Omental fat pad (tissue), 4 donors: ENCODE results near the gene A2ML1. TPM values are rescaled to one million over a fixed set of nuclear protein-coding genes. Genes with fewer than 3 reads are reported as not detected.
"Not testable (repeated sequence)": the region's sequence is repeated elsewhere in the genome, so short reads cannot be mapped to it uniquely, and the experiment has no call there.

Experiments
- ATAC-seq: fragments of 150-250 bp; one replicate; pipeline ENCODE4 v1.9.1; 2016; ENCODE audit warnings: mild to moderate bottlenecking, moderate library complexity; ENCODE audit not compliant: low FRiP score
- DNase-seq: peaks from one replicate; pipeline ENCODE4 v3.0.0-alpha.2; 2019; ENCODE audit warnings: low spot score
- CTCF ChIP-seq, 3 donors: fragments of 450-650 bp; IDR thresholded peaks; one replicate each; pipeline ENCODE4 v1.5.1; 2016 to 2017; ENCODE audit warnings: antibody characterized with exemption in 3 of 3, mild to moderate bottlenecking in 3 of 3, moderate library complexity in 2 of 3
- total RNA-seq, 4 donors: library from RNA; depleted of rRNA; stranded (reverse); fragments of >200 nt; gene quantifications; one replicate each; pipeline ENCODE4 v1.1.0, GENCODE V29; 2016

The A2ML1 gene
- total RNA-seq, 4 donors from 2014 or later = not detected

DNA sequence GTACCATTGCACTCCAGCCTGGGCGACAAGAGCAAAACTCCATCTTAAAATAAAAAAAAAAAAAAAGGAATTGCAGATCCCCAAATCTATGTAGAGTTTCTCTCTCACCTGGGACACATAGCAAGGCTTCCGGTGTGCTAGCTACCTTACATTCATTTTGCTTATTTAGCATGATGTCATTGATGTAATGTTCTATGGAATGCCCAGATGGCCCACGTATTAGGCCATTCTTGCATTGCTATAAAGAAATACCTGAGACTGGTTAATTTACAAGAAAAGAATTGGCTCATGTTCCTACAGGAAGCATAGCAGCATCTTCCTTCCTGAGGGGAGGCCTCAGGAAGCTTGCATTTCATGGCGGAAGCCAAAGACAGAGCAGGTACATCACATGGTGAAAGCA lies 36.9 kb upstream of the A2ML1 start:
- no peak for TF ChIP-seq CTCF (IDR thresholded peaks at IDR 0.05)
- DNase-seq (no peak), ATAC-seq (no peak)

- ATAC-seq, DNase-seq: not testable (repeated sequence)
These were observed 35.2 kb upstream of the A2ML1 start for GRCh38 chr12:8787206-8787605.

- not testable (repeated sequence) for ATAC-seq, DNase-seq
These were observed 33.7 kb upstream of the A2ML1 start for GRCh38 chr12:8788706-8789105.

DNA sequence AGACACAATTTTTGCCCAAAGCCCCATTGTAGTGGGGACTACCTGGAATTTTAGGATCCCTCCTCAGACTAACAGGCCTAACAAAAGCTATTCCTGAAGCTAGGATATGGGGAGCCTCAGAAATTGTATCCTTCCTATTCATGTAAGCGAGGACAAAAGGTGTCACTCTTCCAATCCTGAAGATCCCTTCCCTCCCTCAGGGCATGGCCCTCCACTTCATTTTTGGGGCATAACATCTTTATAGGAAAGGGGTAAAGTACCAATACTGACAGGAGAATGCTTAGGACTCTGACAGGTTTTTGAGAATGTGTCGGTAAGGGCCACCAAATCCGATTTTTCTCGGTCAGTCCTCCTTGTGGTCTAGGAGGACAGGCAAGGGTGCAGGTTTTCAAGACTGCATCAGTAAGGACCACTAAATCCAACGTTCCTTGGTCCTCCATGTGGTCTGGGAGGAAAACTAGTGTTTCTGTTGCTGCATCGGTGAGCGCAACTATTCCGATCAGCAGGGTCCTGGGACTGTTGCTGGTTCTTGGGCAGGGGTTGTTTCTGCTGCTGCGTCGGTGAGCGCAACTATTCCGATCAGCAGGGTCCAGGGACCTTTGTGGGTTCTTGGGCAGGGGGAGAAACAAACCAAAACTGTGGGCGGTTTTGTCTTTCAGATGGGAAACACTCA lies 32.9 kb upstream of the A2ML1 start:
- not testable (repeated sequence) for DNase-seq, ATAC-seq

DNA sequence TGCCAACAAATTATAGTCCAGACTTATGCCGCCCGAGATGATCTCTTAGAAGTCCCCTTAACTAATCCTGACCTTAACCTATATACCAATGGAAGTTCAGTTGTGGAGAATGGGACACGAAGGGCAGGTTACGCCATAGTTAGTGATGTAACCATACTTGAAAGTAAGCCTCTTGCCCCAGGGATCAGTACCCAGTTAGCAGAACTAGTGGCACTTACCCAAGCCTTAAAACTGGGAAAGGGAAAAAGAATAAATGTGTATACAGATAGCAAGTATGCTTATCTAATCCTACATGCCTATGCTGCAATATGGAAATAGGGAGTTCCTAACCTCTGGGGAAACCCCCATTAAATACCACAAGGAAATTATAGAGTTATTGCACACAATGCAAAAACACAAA lies 29.2 kb upstream of the A2ML1 start:
- DNase-seq, ATAC-seq: not testable (repeated sequence)

- not testable (repeated sequence) for ATAC-seq, DNase-seq
These were observed 27.8 kb upstream of the A2ML1 start for GRCh38 chr12:8794611-8795010.

- no peak for TF ChIP-seq CTCF (IDR thresholded peaks at IDR 0.05)
- ATAC-seq (no peak), DNase-seq (no peak)
These were observed 25.4 kb upstream of the A2ML1 start for GRCh38 chr12:8796831-8797626.

GRCh38 chr12:8801213-8801612 lies 21.2 kb upstream of the A2ML1 start:
- not testable (repeated sequence) for ATAC-seq, DNase-seq

DNA sequence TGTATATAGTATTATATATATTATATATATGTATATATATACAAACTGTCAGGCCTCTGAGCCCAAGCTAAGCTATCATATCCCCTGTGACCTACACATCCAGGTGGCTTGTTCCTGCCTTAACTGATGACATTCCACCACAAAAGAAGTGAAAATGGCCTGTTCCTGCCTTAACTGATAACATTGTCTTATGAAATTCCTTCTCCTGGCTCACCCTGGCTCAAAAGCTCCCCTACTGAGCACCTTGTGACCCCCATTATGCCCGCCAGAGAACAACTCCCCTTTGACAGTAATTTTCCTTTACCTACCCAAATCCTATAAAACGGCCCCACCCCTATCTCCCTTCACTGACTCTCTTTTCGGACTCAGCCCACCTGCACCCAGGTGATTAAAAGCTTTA lies 17.6 kb upstream of the A2ML1 start:
- ATAC-seq, DNase-seq: not testable (repeated sequence)

DNA sequence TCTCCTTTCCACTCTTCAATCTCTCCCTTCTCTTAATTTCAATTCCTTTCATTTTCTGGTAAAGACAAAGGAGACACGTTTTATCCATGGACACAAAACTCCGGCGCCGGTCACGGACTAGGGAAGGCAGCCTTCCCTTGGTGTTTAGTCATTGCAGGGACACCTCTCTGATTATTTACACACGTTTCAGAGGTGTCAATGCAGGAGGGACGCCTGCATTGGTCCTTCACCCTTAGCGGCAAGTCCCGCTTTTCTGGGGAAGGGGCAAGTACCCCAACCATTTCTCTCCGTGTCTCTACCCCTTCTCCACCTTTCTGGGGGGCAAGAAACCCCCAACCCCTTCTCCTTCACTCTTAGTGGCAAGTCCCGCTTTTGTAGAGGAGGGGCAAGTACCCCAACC lies 16.9 kb upstream of the A2ML1 start:
- not testable (repeated sequence) for DNase-seq, ATAC-seq

DNA sequence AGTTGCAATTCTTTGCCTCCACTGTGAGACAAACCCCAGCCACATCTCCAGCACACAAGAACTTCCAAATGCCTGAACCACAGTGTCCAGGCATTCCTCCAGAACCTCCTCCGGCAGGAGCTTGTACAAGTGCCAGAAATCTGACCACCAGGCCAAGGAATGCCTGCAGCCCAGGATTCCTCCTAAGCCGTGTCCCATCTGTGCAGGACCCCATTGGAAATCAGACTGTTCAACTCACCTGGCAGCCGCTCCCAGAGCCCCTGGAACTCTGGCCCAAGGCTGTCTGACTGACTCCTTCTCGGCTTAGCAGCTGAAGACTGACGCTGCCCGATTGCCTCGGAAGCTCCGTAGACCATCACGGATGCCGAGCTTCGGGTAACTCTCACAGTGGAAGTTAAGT lies 15.3 kb upstream of the A2ML1 start:
- not testable (repeated sequence) for ATAC-seq, DNase-seq

GRCh38 chr12:8810112-8810511 lies 12.3 kb upstream of the A2ML1 start:
- not testable (repeated sequence) for DNase-seq, ATAC-seq
